Loucy (cell line): ENCODE results near the gene WDPCP.
A peak's percentile ranks its signal among the peaks of the same experiment; 100 is the strongest.

ENCODE experiments used
- EZH2phosphoT487 ChIP-seq: fragments of 200-600 bp; IDR thresholded peaks from 2 replicates; pipeline ENCODE4 v1.6.1; 2018; ENCODE audit warnings: antibody characterized with exemption, mild to moderate bottlenecking, moderate library complexity, borderline replicate concordance
- TF ChIP-seq, protein P1 (sequence below): fragments of 200-600 bp; sonication (generic); conservative IDR thresholded peaks from 2 replicates; pipeline ENCODE4 v1.5.1; 2014; ENCODE audit warnings: mild to moderate bottlenecking, antibody characterized with exemption, low read length

DNA sequence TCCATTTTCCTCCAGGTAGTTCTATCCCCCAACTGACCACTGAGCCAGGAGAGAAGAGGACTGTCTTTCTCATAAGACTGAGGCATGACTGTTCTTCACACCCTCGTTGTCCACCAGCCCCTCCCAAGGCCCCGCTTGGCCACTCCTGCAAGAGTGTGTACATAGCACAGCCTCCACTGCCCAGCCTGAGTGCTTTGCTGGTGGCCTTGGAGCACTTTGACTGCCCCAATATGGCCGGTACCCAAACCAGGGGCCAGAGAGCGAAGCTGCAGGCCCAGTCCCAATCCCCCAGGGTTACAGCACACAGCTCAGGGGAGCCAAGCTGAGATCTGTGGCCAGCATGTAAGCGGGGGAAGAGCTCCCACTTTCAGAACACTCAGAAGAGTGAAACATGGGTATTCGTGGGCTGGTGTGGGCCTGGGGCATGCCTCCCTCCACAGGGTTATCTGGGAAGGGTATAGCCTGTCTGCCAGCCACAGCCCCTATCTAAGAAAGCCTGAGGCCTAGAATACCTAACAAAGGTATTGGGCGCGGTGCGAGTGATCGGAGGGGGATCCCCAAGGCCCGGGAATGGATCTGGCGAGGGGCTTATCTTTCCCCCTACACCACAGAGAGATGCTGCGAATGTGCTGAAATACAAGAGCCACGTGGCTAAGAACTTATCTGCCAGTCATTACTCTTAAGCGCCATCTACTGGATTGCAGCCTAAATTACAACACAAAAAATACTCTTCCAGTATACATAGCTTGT, 163.8 kb downstream of the WDPCP start:
- TF ChIP-seq, protein P1, sequence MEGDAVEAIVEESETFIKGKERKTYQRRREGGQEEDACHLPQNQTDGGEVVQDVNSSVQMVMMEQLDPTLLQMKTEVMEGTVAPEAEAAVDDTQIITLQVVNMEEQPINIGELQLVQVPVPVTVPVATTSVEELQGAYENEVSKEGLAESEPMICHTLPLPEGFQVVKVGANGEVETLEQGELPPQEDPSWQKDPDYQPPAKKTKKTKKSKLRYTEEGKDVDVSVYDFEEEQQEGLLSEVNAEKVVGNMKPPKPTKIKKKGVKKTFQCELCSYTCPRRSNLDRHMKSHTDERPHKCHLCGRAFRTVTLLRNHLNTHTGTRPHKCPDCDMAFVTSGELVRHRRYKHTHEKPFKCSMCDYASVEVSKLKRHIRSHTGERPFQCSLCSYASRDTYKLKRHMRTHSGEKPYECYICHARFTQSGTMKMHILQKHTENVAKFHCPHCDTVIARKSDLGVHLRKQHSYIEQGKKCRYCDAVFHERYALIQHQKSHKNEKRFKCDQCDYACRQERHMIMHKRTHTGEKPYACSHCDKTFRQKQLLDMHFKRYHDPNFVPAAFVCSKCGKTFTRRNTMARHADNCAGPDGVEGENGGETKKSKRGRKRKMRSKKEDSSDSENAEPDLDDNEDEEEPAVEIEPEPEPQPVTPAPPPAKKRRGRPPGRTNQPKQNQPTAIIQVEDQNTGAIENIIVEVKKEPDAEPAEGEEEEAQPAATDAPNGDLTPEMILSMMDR, result peak; percentile 79
- TF ChIP-seq EZH2phosphoT487, result no peak
